BE2C (cell line): ENCODE results near the gene JAZF1.

Experiments used
- DNase-seq: peaks from one replicate; pipeline ENCODE4 v3.0.0-alpha.2; 2020
- H3K27me3 ChIP-seq: fragments of 250-450 bp; sonication (Bioruptor Pico); 2 replicates; pipeline ENCODE4 v1.5.1; 2020; ENCODE audit warnings: mild to moderate bottlenecking
- H3K36me3 ChIP-seq: fragments of 250-450 bp; sonication (Bioruptor Pico); 2 replicates; pipeline ENCODE4 v1.5.1; 2020; ENCODE audit warnings: mild to moderate bottlenecking
- H3K4me1 ChIP-seq: fragments of 250-450 bp; sonication (Bioruptor Pico); 2 replicates; pipeline ENCODE4 v1.5.1; 2020
- H3K4me3 ChIP-seq: 2 replicates; pipeline ENCODE4 v1.5.1; 2011; ENCODE audit warnings: low read depth, low read length
- H3K9me3 ChIP-seq: fragments of 250-450 bp; sonication (Bioruptor Pico); 2 replicates; pipeline ENCODE4 v1.5.1; 2020
- TF ChIP-seq, protein P1 (sequence below): IDR thresholded peaks from 2 replicates; pipeline ENCODE4 v1.5.1; 2012; ENCODE audit warnings: mild to moderate bottlenecking, low read depth, low read length

The JAZF1 gene

DNA sequence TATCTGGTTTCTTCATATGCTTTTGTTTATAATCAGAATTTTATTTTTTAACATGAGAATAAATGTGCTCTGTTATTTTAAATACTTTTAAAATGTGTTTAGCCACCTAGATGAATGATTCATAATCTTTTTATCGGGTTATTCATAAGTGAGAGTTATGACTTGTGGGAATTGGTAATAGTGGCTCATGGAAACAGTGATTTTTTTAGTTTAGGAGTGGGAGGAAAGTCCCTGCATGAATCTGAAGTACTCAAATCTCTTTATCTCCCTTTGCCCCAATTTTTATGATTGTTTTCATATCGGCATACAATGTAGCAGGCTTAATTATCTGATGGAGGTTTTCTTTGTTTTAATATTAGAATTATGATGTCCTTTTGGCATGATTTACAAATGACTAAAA, 397.7 kb downstream of the JAZF1 start:
- Histone ChIP-seq H3K4me1 (peaks cover 7% of the 10 kb centered on the region; the same call in 1 of the 2 replicates), H3K36me3 (no peaks in the 10 kb centered on the region; the same call in 1 of the 2 replicates), H3K4me3 (no peak overlapping the region), H3K9me3 (no peaks in the 10 kb centered on the region), H3K27me3 (no peaks in the 10 kb centered on the region)
- TF ChIP-seq, protein P1, sequence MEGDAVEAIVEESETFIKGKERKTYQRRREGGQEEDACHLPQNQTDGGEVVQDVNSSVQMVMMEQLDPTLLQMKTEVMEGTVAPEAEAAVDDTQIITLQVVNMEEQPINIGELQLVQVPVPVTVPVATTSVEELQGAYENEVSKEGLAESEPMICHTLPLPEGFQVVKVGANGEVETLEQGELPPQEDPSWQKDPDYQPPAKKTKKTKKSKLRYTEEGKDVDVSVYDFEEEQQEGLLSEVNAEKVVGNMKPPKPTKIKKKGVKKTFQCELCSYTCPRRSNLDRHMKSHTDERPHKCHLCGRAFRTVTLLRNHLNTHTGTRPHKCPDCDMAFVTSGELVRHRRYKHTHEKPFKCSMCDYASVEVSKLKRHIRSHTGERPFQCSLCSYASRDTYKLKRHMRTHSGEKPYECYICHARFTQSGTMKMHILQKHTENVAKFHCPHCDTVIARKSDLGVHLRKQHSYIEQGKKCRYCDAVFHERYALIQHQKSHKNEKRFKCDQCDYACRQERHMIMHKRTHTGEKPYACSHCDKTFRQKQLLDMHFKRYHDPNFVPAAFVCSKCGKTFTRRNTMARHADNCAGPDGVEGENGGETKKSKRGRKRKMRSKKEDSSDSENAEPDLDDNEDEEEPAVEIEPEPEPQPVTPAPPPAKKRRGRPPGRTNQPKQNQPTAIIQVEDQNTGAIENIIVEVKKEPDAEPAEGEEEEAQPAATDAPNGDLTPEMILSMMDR = no peak
- DNase-seq = no peak

DNA sequence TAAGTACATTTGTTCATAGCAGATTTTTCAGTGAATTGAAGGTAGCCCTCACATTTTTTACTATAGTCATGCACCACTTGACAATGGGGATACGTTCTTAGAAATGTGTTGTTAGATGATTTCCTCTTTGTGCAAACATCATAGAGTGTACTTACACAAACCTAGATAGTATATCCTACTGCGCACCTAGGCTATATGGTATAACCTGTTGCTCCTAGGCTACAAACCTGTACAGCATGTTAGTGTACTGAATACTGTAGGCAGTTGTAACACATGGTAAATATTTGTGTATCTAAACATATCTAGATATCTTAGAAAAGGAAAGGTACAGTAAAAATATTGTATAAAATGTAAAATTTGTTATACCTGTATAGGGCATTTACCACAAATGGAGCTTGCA, 399.4 kb downstream of the JAZF1 start:
- Histone ChIP-seq H3K36me3 (no peaks in the 10 kb centered on the region), H3K4me3 (no peak overlapping the region), H3K27me3 (no peaks in the 10 kb centered on the region), H3K9me3 (no peaks in the 10 kb centered on the region), H3K4me1 (peaks cover 7% of the 10 kb centered on the region; the same call in 1 of the 2 replicates)
- DNase-seq = no peak
- TF ChIP-seq, protein P1 = no peak
